SK-N-MC (cell line): ENCODE data around the gene ADRB1.
A peak's percentile ranks its signal among the peaks of the same experiment; 100 is the strongest.

Source experiments
- DNase-seq: peaks from one replicate; pipeline ENCODE4 v3.0.0-alpha.2; 2011; ENCODE audit warnings: low read depth, low spot score
- H3K27ac ChIP-seq: fragments of 200-600 bp; sonication (generic); 2 replicates; pipeline ENCODE4 v1.5.1; 2016; ENCODE audit warnings: mixed run types
- H3K36me3 ChIP-seq: fragments of 200-600 bp; sonication (generic); 2 replicates; pipeline ENCODE4 v1.6.1; 2017; ENCODE audit warnings: antibody characterized with exemption, low read length, mixed read lengths; ENCODE audit not compliant: insufficient read depth
- H3K4me3 ChIP-seq: fragments of 200-600 bp; sonication (generic); 2 replicates; pipeline ENCODE4 v1.5.1; 2016
- H3K9ac ChIP-seq: fragments of 200-600 bp; sonication (generic); 2 replicates; pipeline ENCODE4 v1.8.0; 2017; ENCODE audit warnings: mixed run types, mixed read lengths; ENCODE audit not compliant: insufficient read length
- H3K9me3 ChIP-seq: fragments of 200-600 bp; sonication (generic); 2 replicates; pipeline ENCODE4 v1.6.1; 2017; ENCODE audit warnings: low read depth, mild to moderate bottlenecking, antibody characterized with exemption, low read length, moderate library complexity, mixed read lengths
- EZH2 ChIP-seq: fragments of 200-600 bp; sonication (generic); IDR thresholded peaks from one replicate; pipeline ENCODE4 v1.6.1; 2017; ENCODE audit warnings: antibody characterized with exemption
- FOXP2 ChIP-seq: optimal IDR thresholded peaks from 2 replicates; pipeline ENCODE3; 2011; ENCODE audit warnings: mild to moderate bottlenecking, moderate library complexity; ENCODE audit not compliant: insufficient read depth; ENCODE audit errors: extremely low read length, control extremely low read depth
- POLR2AphosphoS5 ChIP-seq: IDR thresholded peaks from 2 replicates; pipeline ENCODE4 v1.6.1; 2012; ENCODE audit warnings: mild to moderate bottlenecking, low read depth, low read length, borderline replicate concordance

ADRB1 gene

DNA sequence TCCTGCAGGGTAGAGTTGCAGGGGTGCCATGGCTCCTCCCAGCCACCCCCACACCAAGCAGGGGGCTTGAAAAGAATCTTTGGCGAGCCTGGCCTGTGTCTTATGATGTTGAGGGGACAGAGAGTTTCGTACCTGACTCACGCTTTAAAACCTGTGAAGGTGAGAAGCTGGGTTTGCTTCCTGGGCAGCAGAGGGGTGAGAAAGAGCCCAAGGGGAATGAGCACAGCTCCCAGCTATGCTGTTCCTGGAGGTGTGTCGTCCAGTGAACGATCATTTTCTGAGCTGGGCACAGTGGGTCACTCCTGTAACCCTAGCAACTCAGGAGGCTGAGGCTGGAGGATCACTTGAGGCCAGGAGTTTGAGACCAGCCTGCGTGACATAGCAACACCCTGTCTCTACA lies 13.5 kb upstream of the ADRB1 start:
- Histone ChIP-seq H3K4me3 (no peak overlapping the region), H3K9me3 (no peaks in the 10 kb centered on the region), H3K27ac (no peak overlapping the region), H3K36me3 (no peaks in the 10 kb centered on the region), H3K9ac (no peak overlapping the region)
- no peak for DNase-seq
- no peak for TF ChIP-seq EZH2
- no peak for TF ChIP-seq FOXP2
- no peak for TF ChIP-seq POLR2AphosphoS5

DNA sequence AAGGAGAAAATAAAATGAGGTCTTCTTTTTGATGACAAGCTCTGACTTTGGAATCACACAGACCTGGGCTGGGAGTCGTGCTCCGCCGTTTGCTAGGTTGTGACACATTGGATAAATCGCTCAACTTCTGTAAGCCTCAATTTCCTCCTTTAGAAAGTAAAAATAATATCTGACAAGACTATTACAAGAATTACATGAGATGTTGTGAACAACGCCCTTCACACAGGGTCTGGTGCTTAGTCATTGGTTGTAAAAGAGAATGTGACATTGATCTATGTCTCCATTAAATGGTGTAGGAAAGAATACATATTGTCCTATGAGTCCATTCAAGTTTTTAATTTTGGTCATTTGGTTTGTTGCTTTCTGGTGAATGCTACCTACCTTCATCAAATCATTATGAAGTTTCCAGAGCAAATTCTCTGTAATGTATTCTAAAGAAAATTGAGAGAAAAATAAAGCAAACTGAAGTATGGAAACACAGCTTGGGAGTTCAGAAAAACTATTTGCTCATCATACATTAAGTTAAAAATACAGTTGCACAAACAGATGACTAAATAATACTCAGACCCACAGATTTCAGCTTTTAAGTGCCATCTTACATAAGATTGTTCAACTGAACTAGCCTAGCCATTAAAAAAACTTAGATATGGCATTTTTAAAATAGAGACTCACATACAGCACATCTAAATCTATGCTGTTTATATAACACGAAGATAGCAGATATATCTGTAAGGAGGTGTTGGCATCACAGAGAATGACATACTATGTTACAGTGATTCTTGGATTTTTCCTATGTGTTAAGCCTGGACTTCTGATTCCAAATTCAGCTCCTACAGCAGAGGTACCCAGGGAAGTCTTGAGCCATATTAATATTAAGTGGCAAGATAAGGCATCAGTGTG lies 12.3 kb upstream of the ADRB1 start:
- Histone ChIP-seq H3K4me3 (no peak overlapping the region), H3K9ac (no peak overlapping the region), H3K9me3 (no peaks in the 10 kb centered on the region), H3K36me3 (no peaks in the 10 kb centered on the region), H3K27ac (no peak overlapping the region)
- DNase-seq, result no peak
- TF ChIP-seq EZH2 (no peak), POLR2AphosphoS5 (no peak), FOXP2 (no peak)

DNA sequence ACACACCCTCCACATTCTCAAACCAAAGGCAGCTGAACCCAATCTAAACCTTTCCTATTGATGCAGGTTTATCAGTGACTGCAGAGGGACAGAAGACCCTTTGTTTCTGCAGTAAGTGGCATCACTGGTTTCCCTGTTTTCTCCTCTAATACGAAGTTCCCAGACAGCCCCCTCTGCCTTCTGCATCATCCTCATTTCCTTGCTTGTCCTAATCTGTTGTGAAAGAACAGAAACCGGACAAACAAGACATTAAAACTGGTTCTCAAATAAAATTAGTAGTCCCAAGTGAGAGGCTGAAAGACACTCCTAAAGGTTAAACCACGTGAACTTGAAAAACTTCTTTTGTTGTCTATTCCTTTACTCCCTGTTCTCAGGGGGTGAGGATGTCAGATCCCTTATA lies 10.1 kb upstream of the ADRB1 start:
- no peak for TF ChIP-seq EZH2
- no peak for TF ChIP-seq POLR2AphosphoS5
- TF ChIP-seq FOXP2, result no peak
- H3K4me3 ChIP-seq, result no peak overlapping the region
- no peaks in the 10 kb centered on the region for H3K36me3 ChIP-seq
- no peaks in the 10 kb centered on the region for H3K9me3 ChIP-seq
- DNase-seq, result no peak
- no peak overlapping the region for H3K9ac ChIP-seq
- no peak overlapping the region for H3K27ac ChIP-seq

DNA sequence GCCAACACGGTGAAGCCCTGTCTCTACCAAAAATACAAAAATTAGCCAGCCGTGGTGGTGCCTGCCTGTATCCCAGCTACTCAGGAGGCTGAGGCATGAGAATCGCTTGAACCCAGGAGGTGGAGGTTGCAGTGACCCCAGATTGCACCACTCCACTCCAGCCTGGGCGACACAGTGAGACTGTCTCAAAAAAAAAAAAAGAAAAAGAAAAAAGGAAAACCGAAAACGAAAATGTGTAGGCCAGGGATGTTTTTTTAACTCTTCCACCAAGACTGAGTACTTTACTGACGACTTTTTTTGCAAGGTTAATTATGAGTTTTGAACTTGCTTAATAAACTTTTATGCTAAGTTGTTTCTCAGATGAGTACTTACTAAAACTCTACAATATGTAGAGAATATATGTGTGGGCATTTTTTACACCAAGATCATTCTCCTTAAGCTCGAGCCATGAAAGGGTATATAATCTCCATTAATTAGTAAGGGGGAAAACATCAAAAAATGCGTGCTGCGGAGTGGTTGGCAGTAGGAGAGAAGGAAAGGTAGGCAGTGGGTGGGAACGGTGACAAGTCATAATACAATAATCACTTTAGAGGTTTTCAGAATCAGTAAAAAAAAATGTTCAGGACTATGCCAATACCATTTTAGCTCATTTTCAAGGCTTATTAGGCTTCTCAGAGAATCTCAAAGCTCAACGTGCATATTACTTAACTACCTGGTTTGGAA lies 8.6 kb upstream of the ADRB1 start:
- H3K36me3 ChIP-seq, result no peaks in the 10 kb centered on the region
- no peak for DNase-seq
- H3K9ac ChIP-seq, result no peak overlapping the region
- H3K4me3 ChIP-seq, result no peak overlapping the region
- H3K9me3 ChIP-seq, result no peaks in the 10 kb centered on the region
- H3K27ac ChIP-seq, result no peak overlapping the region
- TF ChIP-seq EZH2, result no peak
- no peak for TF ChIP-seq FOXP2
- no peak for TF ChIP-seq POLR2AphosphoS5

DNA sequence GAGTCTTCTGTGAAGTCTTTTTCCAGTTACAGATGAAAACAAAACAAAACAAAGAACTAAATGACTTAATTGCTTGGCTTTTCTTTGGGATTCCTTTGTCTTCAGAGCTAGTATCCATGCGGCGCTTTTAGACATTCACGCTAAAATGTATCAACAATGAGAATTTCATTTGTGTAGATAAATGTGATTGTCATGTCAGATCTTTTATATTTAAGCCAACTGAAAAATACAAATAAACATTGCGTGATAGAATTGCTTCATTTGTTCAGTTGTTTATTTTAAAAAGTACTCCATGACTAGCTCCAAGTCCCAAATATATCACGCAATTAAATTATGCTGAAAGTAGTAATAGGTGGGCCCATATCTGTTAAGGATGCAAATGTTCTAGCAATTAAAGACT lies 7.9 kb upstream of the ADRB1 start:
- no peak overlapping the region for H3K4me3 ChIP-seq
- no peaks in the 10 kb centered on the region for H3K36me3 ChIP-seq
- DNase-seq, result no peak
- no peak overlapping the region for H3K27ac ChIP-seq
- TF ChIP-seq EZH2 (no peak), FOXP2 (no peak), POLR2AphosphoS5 (no peak)
- no peaks in the 10 kb centered on the region for H3K9me3 ChIP-seq
- H3K9ac ChIP-seq, result no peak overlapping the region

DNA sequence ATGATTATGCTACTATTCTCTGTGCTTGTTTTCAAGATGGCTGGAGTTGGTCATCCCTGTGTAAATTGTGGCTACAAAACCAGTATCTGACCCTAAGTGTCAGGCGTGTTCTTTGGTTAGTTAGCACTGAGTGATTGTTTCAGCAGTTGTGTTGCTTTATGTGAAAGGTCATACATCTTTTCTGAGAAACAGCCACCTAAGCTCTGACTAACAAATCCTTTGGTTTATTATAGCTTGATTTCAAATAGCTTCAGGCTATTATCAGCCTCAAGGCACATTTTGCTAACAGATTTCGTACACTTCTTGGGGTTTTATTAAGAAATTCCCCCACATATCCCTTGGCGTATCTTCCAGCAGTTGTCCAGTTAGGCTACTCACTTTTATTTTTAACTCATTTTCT lies 4.8 kb upstream of the ADRB1 start:
- Histone ChIP-seq H3K27ac (no peak overlapping the region), H3K9me3 (no peaks in the 10 kb centered on the region), H3K36me3 (no peaks in the 10 kb centered on the region), H3K4me3 (no peak overlapping the region), H3K9ac (no peak overlapping the region)
- TF ChIP-seq POLR2AphosphoS5 (no peak), EZH2 (no peak), FOXP2 (no peak)
- DNase-seq, result no peak

DNA sequence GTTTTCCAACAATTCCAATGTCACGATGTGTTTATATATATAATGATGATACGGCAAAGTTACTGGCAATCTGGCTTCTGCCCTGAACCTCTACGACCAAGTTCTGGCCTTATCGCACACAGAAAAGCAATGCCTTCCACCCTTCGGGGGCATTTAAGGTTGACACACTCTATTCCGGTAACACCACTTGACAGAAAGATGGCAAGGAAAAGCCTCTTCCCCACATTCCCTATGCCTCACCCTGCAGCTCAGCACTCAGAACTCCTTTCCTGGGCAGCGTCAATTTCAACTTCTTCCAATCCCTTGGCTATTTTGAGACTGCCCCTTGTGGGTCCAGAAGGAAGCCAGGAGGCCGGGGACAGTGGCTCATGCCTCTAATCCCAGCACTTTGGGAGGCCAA lies 2.5 kb upstream of the ADRB1 start:
- Histone ChIP-seq H3K4me3 (no peak overlapping the region), H3K9ac (no peak overlapping the region), H3K36me3 (peaks cover 8% of the 10 kb centered on the region), H3K27ac (no peak overlapping the region), H3K9me3 (no peaks in the 10 kb centered on the region)
- DNase-seq, result no peak
- TF ChIP-seq FOXP2 (no peak), EZH2 (no peak), POLR2AphosphoS5 (no peak)

DNA sequence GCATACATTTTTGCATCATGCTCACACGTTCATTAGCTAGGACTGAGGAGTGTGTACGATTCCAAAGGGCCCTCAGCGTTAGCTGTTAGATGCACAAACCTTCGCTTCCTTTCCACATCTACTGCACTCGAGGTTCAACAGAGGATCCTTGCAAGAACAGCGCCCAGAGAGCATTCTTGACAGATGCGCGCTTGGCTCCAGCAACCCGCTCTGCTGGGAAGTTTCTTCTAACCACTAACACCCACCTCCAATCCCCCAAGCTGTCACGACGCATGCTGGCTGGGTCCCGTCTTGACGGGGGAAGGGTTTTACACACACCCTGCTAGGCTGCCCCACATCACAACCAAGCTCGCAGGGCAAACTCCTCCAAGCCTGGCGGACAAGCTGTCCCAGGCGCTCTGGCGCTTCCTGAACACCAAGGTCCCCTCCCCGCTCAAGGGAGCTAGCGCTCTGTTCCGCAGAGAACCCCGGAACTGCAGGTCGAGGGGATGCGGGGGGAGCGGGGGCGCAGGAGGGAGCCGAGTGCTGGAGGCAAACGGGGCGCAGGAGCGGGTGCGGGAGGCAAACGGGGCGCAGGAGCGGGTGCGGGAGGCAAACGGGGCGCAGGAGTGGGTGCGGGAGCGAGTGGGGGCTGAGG lies 653 bp upstream of the ADRB1 start:
- H3K9ac ChIP-seq, result peak overlapping the region; percentile 73
- DNase-seq, result no peak
- H3K36me3 ChIP-seq, result peaks cover 27% of the 10 kb centered on the region
- peak overlapping the region; percentile 81 for H3K27ac ChIP-seq
- TF ChIP-seq EZH2, result no peak
- no peak; the same call in 1 of the 2 replicates for TF ChIP-seq POLR2AphosphoS5
- no peak for TF ChIP-seq FOXP2
- H3K4me3 ChIP-seq, result peak overlapping the region; percentile 84
- no peaks in the 10 kb centered on the region for H3K9me3 ChIP-seq
